Trophoblast cell (in vitro differentiated cells and primary cell): ENCODE data around the gene GSN.

Experiments used
- DNase-seq, 2 donors: peaks; one replicate each; pipeline ENCODE4 v3.0.0-alpha.2; 2016
- H2AFZ ChIP-seq: 2 replicates; pipeline ENCODE4 v1.6.1; 2013; ENCODE audit warnings: low read length, moderate library complexity, mild to moderate bottlenecking; ENCODE audit not compliant: insufficient read depth, poor library complexity
- H2AK5ac ChIP-seq: 2 replicates; pipeline ENCODE4 v1.6.1; 2013; ENCODE audit warnings: mild to moderate bottlenecking, low read length
- H2BK120ac ChIP-seq: 2 replicates; pipeline ENCODE4 v1.6.1; 2013; ENCODE audit warnings: low read length, mild to moderate bottlenecking, moderate library complexity; ENCODE audit not compliant: insufficient read depth, poor library complexity
- H2BK12ac ChIP-seq: 2 replicates; pipeline ENCODE4 v1.6.1; 2013; ENCODE audit warnings: mild to moderate bottlenecking, low read length, moderate library complexity
- H2BK5ac ChIP-seq: 2 replicates; pipeline ENCODE4 v1.6.1; 2013; ENCODE audit warnings: low read length, low read depth, moderate library complexity, mild to moderate bottlenecking; ENCODE audit not compliant: poor library complexity
- H3K14ac ChIP-seq: 2 replicates; pipeline ENCODE4 v1.6.1; 2013; ENCODE audit warnings: mild to moderate bottlenecking, low read length
- H3K18ac ChIP-seq: 2 replicates; pipeline ENCODE4 v1.6.1; 2013; ENCODE audit warnings: mild to moderate bottlenecking, low read length
- H3K23ac ChIP-seq: 2 replicates; pipeline ENCODE4 v1.6.1; 2013; ENCODE audit warnings: low read length
- H3K27ac ChIP-seq: 2 replicates; pipeline ENCODE4 v1.5.1; 2013; ENCODE audit warnings: low read depth, mild to moderate bottlenecking, inconsistent platforms, low read length, moderate library complexity
- H3K27me3 ChIP-seq: 2 replicates; pipeline ENCODE4 v1.6.1; 2013; ENCODE audit warnings: inconsistent platforms, mild to moderate bottlenecking, low read length, moderate library complexity; ENCODE audit not compliant: insufficient read depth
- H3K36me3 ChIP-seq, 2 experiments: 1 replicate in 1 of 2; 2 replicates in 1 of 2; pipeline ENCODE4 v1.6.1; 2013; ENCODE audit warnings: low read length in 2 of 2, mild to moderate bottlenecking in 2 of 2, moderate library complexity in 1 of 2; ENCODE audit not compliant: insufficient read depth in 2 of 2, control insufficient read depth in 1 of 2
- H3K4ac ChIP-seq: 2 replicates; pipeline ENCODE4 v1.6.1; 2013; ENCODE audit warnings: low read depth, mild to moderate bottlenecking, low read length, moderate library complexity
- H3K4me1 ChIP-seq, 2 experiments: 1 replicate in 1 of 2; 2 replicates in 1 of 2; pipeline ENCODE4 v1.6.1; 2013; ENCODE audit warnings: low read length in 2 of 2, mild to moderate bottlenecking in 2 of 2, moderate library complexity in 1 of 2; ENCODE audit not compliant: insufficient read depth in 2 of 2, control insufficient read depth in 1 of 2
- H3K4me2 ChIP-seq: 2 replicates; pipeline ENCODE4 v1.6.1; 2013; ENCODE audit warnings: inconsistent platforms, mild to moderate bottlenecking, low read length, moderate library complexity
- H3K4me3 ChIP-seq: 2 replicates; pipeline ENCODE4 v1.5.1; 2013; ENCODE audit warnings: mild to moderate bottlenecking, low read depth, low read length, inconsistent platforms
- H3K79me1 ChIP-seq: one replicate; pipeline ENCODE4 v1.6.1; 2013; ENCODE audit warnings: low read length
- H3K79me2 ChIP-seq: 2 replicates; pipeline ENCODE4 v1.6.1; 2013; ENCODE audit warnings: low read length, mild to moderate bottlenecking; ENCODE audit not compliant: control insufficient read depth, insufficient read depth, poor library complexity
- H3K9ac ChIP-seq: 2 replicates; pipeline ENCODE4 v1.6.1; 2013; ENCODE audit warnings: mild to moderate bottlenecking, low read length
- H3K9me3 ChIP-seq: 2 replicates; pipeline ENCODE4 v1.6.1; 2013; ENCODE audit warnings: low read depth, mild to moderate bottlenecking, control low read depth, inconsistent platforms, low read length; ENCODE audit not compliant: insufficient read depth
- H4K12ac ChIP-seq: 2 replicates; pipeline ENCODE4 v1.6.1; 2013; ENCODE audit warnings: low read depth, mild to moderate bottlenecking, low read length, moderate library complexity
- H4K8ac ChIP-seq: 2 replicates; pipeline ENCODE4 v1.6.1; 2013; ENCODE audit warnings: low read depth, mild to moderate bottlenecking, low read length, moderate library complexity
- H4K91ac ChIP-seq: one replicate; pipeline ENCODE4 v1.6.1; 2013; ENCODE audit warnings: low read depth, mild to moderate bottlenecking, low read length, moderate library complexity

GSN gene

GRCh38 chr9:121380846-121381245 lies 112.9 kb downstream of the GSN start:
- Histone ChIP-seq H3K4ac (no peak overlapping the region), H3K14ac (no peak overlapping the region), H3K9me3 (no peaks in the 10 kb centered on the region), H2AK5ac (no peak overlapping the region), H3K23ac (no peak overlapping the region), H3K79me1 (no peaks in the 10 kb centered on the region), H3K4me2 (no peak overlapping the region), H3K27ac (no peak overlapping the region), H3K9ac (no peak overlapping the region), H4K91ac (no peak overlapping the region), H2BK12ac (no peak overlapping the region), H2BK5ac (no peak overlapping the region), H2AFZ (no peak overlapping the region), H3K4me1 (peaks cover 0 to 3% of the 10 kb centered on the region in 2 experiments), H3K27me3 (no peaks in the 10 kb centered on the region), H2BK120ac (no peak overlapping the region), H3K18ac (no peak overlapping the region), H4K12ac (no peak overlapping the region), H3K79me2 (no peaks in the 10 kb centered on the region), H4K8ac (no peak overlapping the region), H3K4me3 (no peak overlapping the region), H3K36me3 (no peaks in the 10 kb centered on the region)
- no peak for DNase-seq
